SW 1271 (cell line): ENCODE results near the gene ANKFY1.
"Not testable (repeated sequence)": the region's sequence is repeated elsewhere in the genome, so short reads cannot be mapped to it uniquely, and the experiment has no call there.

ENCODE experiments used
- DNase-seq, 2 experiments: peaks; one replicate each; lab custom pipeline; 2025; lab: John Stamatoyannopoulos, UW

The ANKFY1 gene

GRCh38 chr17:4155980-4156620 lies 107.7 kb downstream of the ANKFY1 start:
- DNase-seq: no peak

DNA sequence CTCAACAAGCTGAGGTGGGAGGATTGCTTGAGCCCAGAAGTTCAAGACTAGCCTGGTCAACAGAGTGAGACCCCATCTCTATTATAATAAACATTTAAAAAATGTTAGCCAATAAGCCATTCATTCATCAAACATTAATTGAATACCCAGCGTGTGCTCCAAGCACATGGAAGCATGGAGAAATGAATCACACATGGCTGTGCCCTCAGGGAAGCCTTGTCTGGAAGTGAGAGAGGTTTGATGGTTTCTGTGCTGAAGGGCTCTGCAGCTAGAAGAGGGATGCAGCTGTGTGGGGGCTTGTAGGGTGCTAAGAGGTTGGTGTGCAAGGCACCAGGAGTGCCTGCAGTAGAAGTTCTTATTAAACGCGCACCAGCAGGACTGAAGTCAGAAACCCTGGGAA lies 109.6 kb downstream of the ANKFY1 start:
- DNase-seq: no peak

DNA sequence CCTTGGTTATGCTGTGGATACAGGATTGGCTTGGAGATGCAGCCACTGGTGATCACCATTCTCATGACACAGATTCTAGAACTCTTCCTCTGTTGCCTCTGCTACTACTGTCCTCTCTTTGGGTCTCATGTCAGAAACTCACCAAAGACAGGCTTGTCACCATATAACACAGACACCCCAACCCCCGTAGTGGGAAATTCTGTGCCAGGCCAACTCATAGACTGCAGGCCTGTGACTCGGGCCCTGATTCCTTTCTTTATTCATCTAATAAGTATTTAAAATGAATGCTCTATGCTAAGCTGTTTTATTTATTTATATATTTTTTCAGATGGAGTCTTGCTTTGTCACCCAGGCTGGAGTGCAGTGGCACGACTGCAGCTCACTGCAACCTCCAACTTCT lies 111.3 kb downstream of the ANKFY1 start:
- DNase-seq: no peak

GRCh38 chr17:4150096-4150495 lies 113.7 kb downstream of the ANKFY1 start:
- no peak for DNase-seq

GRCh38 chr17:4148611-4149308 lies 115.0 kb downstream of the ANKFY1 start:
- DNase-seq: no peak

DNA sequence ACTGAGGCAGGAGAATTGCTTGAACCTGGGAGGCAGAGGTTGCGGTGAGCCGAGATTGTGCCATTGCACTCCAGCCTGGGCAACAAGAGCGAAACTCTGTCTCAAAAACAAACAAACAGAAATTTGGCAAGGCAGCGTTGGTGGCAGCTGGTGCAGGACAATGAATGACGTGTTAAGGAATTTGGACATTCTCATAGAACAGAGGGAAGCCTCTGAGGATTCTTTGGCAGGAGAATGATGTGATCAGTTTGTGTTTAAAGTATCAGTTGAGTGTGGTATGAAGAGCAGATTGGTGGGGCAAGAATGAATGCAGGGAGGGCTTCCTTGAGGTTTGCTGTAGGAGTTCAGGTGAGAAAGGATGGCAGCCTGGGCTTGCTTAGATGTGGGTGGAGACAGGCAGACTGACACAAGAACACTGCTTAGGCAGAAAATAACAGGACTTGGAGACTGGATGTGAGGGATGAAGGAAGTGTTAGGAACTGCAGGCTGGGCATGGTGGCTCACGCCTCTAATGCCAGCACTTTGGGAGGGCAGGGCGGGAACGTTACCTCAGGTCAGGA lies 115.9 kb downstream of the ANKFY1 start:
- DNase-seq: no peak

DNA sequence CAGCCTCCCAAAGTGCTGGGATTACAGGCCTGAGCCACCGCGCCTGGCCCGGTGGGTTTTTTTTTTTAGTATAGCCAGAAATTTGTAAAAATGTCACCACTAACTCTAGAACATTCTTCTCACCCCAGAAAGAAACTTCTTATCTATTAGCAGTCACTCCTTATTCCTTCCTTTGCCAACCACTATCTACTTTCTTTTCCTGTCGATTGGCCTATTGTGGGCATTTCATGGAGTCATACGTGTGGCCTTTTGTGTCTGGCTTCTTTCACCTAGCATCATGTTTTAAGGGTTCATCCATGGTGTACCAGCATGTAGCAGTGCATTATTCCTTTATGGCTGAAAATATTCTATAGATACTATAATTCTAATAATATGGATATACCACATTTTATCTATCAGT lies 117.1 kb downstream of the ANKFY1 start:
- DNase-seq: no peak

DNA sequence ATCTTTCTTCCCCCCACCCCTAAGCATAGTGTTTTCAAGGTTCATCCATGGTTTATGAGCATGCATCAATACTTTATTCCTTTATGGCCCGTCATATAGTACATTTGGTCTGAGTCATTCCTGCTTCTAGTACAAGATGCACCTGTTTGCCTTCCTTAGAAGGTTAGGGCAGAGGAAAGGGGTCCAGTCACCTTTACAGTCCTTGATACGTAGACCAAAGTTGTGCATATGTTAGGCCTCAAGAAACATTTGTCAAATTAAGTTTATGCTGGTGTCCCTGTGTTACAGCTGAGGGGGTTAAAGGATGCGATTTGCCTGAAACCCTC lies 119.4 kb downstream of the ANKFY1 start:
- DNase-seq: no peak

GRCh38 chr17:4143563-4144421 lies 120.0 kb downstream of the ANKFY1 start:
- DNase-seq: peak; percentile 81 to 90

DNA sequence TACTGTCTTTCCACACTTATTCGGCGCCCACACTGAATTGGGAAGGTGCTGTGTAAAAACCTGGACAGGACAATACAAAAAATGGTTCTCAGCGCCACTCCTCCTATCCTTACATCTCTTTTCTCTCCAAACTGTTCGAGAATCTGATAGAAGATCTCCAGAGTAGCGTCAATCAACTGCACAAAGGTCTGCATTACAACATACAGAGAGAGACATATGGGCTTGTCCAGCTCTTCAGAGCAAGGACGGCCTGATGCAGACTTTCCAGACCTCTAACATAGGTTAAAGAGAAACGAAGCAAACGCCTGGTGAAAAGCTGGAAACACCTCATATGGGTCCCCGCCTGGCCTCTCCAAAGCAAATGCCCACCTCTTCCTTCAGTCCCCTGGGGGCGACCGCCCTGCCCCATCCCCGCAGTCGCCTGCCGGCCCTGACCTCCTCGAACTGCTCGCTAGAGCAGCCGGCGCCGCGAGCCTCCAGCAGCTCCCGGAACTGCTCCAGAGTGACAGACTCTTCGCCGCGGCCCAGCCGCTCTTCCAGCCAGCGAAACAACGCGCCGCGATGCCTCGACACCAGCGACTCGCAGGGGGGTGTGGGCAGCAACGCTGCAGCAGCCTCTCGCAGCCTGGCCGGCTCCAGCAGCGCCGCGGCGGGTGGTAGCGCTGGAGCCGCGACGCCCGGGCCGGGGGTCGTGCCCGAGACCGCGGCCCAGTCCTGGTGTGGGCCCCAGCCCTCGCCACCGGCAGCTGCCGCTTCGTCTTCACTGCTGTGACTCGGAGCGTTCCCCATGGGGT lies 121.5 kb downstream of the ANKFY1 start:
- no peak for DNase-seq

DNA sequence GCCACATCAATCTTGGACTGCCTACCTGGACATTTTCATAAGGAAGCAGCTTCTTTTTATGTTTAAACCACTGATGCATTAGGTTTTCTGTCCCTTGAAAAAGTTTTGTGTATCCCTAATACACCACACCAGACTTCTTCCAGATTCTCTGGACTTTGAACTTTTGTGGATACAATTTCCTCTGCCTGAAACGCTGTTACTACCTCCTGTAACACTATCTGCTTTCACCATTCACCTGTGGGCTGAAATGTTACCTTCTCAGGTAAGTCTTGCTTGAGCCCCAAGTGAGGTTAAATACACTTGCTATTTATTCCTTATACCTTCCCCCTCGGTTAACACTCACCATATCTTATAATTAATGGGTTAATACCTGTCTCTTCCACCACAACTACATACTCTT lies 123.7 kb downstream of the ANKFY1 start:
- DNase-seq: no peak

- DNase-seq: not testable (repeated sequence)
Measured at GRCh38 chr17:4138906-4139526, 124.8 kb downstream of the ANKFY1 start.

DNA sequence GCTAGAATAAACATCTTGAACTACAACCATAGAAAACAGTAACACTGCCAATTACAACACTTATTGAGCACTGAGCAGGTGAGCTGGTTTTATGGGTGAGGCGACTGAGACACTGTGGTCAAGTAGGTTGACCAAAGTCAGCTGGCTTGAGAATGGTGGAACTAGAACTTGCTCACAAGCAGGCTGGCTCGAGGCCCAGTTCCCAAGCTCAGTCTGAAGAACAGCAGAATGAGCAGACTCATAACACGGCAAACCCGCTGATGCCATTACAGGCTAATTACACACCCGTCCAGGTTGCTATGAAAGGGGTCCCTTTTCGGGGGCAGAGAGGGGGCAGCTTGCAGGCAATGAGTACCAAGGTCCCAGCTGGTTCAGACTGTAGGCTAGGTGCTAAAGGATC lies 127.4 kb downstream of the ANKFY1 start:
- DNase-seq: no peak

- no peak for DNase-seq
Measured at GRCh38 chr17:4135489-4135888, 128.3 kb downstream of the ANKFY1 start.

DNA sequence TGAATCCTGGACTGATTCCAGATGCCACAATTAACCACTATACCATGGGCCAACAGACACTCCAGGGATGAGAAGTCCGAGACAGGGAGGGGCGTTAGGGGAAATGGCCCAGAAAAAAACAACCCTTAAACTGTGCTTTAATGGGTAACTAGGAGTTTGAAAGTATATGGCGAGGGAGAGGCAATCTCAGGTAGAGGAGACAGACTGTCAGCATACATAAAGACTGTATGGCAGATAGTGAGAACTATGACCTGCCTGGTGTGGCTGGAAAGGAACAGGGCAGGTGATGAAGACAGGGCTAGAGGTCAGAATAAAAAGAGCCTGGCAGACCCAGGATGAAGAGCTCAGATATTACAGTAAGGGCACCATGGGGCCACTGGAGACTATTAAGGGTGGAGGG lies 129.1 kb downstream of the ANKFY1 start:
- no peak for DNase-seq

GRCh38 chr17:4130715-4131114 lies 133.1 kb downstream of the ANKFY1 start:
- no peak for DNase-seq

DNA sequence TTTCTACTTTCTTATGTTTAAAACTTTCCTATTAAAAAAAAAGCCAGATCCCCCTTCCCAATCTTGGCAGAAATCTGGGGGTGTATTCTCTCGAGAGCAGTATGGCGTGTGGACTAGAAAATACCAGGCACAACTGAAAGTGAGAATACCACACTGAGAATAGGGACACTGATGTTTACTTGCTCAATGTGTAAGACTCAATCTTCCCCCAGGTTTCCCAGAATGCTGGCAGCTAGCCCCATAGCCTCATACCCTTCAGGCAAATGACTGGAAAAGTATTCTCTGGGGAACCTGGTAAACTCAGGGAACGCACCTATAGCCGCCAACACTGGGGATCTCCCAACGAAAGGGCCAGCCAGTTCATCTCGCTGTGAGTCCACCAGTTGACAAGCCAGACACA lies 136.2 kb downstream of the ANKFY1 start:
- no peak for DNase-seq

DNA sequence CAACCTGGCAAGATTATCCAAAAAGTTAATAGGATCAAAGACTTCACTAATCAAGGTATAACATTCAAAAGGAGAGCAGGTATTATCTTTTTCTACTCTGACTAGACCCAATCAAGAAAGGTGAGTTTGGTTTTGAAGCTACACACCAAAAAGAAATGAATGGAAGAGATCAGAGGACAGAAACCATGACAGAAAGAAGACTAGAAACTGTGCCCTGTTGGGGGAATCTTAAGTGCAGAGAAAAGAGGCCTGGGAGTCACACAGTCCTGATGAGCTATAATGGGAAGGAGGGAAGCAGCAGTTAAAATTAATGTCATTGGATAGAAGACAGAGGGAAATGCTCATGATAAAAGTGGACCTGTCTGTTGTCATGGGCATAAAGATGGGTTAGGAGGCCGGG lies 138.2 kb downstream of the ANKFY1 start:
- DNase-seq: no peak

DNA sequence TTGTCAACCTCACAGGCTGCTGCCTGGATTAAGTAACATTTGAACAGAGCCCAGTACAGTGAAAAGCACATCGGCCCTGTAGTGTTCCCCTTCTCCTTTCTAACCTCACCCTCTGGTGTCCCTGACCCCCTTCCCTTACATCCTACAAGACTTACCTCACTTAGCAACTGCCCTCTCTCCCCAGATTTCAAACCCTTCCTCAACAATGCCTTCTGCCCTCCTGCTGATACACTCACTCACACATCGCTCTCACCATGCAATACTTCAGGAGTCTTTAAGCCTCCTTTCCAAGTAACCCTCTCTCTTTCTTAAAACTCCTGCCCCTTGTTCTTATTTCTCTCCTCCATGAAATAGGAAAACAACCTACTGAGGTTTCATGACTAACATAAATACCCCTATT lies 138.8 kb downstream of the ANKFY1 start:
- no peak for DNase-seq

DNA sequence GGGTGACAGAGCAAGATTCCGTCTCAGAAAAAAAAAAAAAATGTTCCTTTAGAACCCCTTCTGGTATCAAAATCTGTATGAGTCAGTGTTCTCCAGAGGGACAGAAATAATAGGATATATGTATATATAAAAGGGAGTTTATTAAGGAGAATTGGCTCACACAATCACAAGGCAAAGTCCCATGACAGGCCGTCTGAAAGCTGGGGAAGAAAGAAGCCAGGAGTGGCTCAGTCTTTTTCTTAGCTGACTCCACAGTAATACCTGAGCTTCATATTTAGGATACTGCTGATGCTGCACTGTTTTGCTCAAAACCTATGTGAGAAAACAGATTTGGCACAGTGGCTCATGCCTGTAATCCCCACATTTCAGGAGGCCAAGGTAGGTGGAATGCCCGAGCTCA lies 143.4 kb downstream of the ANKFY1 start:
- no peak for DNase-seq

GRCh38 chr17:4119299-4119698 lies 144.5 kb downstream of the ANKFY1 start:
- no peak for DNase-seq
